HG02759 (cell line): ENCODE data around the gene SMARCA2.

ENCODE experiments used
- ATAC-seq: cut with Tn5 transposase; IDR thresholded peaks from one replicate; pipeline ENCODE4 v1.9.1; 2021; ENCODE audit warnings: mild to moderate bottlenecking, moderate library complexity; ENCODE audit not compliant: unreplicated experiment

Gene SMARCA2

GRCh38 chr9:2164268-2164667, 149.1 kb downstream of the SMARCA2 start:
- no peak for ATAC-seq

DNA sequence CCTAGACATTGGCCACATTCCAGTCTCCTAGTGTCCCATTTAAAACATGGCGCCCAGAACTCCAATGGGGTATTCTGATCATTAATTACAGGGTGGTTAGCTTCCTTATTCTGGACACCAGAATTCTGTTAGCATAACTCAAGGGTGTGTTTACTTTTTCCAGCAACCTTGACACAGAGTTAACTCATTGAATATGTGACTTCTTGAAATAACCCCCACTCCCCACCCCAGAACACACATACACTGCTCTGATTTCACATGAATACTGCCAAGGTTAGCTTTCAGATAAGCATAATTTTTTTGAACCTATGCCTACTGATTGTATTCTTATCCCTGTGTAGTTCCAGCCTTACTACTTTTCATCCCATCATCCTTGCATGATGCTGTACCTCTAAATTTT, 151.1 kb downstream of the SMARCA2 start:
- ATAC-seq, result no peak

DNA sequence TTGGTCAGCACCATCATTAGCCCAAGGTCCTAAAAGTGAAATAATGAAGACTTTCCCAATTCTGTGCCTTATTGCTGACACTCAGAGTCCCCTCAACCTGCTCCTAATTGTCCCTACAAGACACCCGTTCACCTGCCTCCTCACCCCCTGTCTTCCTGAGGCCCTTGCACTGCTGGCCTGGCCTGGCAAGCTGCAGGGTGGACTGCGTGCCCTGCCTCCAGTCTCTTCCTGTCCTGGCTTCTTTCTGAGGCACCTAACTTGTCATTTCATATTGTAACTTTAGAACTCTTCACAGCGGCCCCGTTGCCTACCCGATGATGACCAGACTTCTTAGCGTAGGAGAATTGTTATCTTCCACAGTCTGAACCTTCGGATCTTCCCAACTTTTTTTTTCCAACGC, 153.9 kb downstream of the SMARCA2 start:
- ATAC-seq, result no peak

GRCh38 chr9:2170722-2171121, 155.6 kb downstream of the SMARCA2 start:
- no peak for ATAC-seq

GRCh38 chr9:2173170-2173569, 158.0 kb downstream of the SMARCA2 start:
- no peak for ATAC-seq

DNA sequence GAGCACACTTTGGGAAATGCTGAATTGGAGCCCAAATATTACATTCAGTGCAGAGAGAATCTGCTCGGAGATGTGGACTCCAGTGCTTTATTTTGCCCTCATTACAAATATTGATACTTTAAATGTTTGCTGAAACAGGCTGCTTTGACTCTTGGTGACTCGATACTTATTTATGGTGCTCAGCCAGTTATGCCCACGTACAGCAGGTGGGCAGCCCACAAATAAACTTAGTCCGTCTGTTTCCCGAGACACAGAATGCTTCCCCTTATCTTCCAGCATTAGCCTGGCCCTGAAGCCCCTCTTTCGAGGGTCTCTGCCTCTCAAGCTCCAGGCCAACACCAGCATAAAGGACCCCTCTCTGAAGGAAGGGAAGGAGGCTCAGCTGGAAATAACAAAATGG, 158.7 kb downstream of the SMARCA2 start:
- ATAC-seq, result no peak

- ATAC-seq, result no peak
Measured at GRCh38 chr9:2174306-2174705, 159.2 kb downstream of the SMARCA2 start.

- ATAC-seq, result no peak
Measured at GRCh38 chr9:2174911-2175310, 159.8 kb downstream of the SMARCA2 start.

DNA sequence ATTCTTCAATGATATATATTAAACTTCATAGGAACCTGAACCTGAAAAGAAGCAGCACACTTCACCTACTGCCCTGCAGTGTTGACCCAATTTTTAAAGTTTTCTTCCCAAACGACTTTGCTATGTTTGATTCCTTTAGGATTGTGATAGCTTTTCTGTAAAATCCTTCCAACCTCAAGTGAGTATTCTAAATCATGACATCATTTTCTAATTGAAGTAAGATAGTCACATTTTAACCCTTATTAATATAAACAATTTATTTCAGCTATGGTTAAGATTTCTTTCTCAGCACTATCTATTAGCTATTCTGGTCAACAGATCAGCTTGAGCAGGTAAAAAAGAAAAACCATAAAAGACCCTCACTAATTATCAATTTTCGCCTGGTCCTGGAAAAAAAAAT, 162.0 kb downstream of the SMARCA2 start:
- no peak for ATAC-seq

GRCh38 chr9:2178034-2178734, 163.0 kb downstream of the SMARCA2 start:
- ATAC-seq, result no peak

DNA sequence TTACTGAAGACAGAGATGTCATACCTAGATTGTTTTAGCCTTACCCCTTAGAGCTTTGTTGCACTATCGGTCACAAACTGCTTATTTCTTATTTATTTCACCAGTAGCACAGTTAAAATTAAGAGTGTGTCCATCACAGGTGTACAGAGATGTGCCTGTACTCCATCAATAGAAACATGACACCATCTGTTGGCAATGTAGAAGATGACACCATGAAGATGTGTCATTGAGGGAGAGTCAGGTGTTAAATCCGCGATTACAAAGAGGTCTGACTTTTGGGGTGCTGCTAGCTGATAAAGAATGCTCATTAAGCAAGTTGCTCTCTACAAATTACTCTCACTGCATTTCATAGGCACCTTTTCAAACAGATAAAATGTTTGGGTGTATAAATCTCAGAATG, 164.4 kb downstream of the SMARCA2 start:
- ATAC-seq, result no peak

DNA sequence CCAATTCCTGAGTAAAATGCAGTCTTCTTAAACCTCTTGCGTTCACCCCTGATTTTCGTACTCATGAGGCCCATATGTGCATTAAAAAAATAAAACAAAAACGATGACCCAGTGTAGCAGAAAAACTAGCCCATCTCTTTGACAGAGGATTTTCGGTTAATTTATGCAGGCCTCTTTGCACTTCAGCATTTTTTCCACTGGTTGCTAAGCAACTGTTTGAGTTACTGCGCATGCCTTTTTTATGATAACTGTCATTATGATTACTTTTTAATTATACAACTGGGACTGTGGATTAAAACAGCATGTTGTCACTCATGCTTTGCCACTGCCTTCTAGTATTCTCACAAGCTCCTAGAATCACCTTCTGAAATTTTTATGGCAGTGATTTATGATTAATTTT, 165.0 kb downstream of the SMARCA2 start:
- ATAC-seq, result no peak

DNA sequence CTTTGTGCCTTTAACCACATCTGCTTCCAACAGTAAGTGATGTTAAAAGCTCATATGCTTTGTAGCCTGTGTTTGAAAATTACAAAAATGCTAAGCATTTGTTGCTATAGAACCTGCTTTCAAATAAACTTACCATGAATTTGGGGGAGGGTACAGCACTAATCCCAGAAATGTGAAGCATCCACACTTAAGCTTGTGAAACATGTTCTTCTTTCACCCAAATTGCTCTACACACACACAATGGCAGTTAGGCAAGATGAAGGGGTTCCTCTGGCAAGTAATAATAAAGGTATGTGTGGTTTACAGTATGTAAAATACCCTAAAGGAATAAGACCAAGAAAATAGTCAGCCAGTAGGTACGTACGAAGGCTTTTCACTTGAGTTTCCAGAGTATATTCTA, 165.6 kb downstream of the SMARCA2 start:
- ATAC-seq, result no peak

DNA sequence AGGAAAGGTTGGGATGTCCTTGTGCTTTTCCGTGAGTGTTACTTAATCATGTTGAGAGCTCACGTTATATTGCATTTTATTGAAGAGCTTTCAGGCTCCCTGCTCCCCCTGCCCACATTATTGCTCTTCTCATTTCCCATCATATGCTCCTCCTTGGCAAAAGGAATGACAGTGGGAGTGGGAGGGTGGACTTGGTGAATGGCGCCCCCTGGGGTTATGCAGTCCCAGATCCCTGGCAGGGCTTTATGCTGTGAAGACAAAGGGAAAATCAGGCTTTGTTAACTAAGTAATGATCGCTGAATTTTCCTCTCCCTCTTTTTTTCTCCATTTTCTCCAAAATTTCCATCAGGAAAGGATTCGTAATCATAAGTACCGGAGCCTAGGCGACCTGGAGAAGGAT, 166.6 kb downstream of the SMARCA2 start:
- ATAC-seq, result no peak

GRCh38 chr9:2190939-2191608, 175.9 kb downstream of the SMARCA2 start:
- ATAC-seq, result no peak

- no peak for ATAC-seq
Measured at GRCh38 chr9:2191609-2191972, 176.4 kb downstream of the SMARCA2 start.

GRCh38 chr9:2192356-2192979, 177.3 kb downstream of the SMARCA2 start:
- no peak for ATAC-seq

DNA sequence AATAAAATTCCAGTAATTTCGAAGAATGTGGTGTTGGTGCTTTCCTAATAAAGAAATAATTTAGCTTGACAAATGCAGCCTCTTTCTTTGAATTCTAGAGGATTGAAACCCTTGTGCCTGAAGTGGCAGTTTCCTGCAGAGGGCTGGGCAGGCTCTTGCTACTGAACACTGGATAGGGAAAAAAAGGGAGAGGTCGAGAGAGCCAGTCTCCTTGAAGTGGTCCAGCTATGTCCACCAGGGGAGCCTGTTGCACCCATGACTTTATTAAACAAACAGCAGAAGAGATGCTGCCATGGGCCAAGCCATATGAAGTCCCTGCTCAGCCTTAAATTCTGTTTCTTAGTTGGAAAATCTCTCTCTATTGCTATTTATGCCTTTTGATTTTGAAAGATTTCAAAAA, 178.4 kb downstream of the SMARCA2 start:
- no peak for ATAC-seq

- no peak for ATAC-seq
Measured at GRCh38 chr9:2195211-2195610, 180.1 kb downstream of the SMARCA2 start.

GRCh38 chr9:2196757-2197156, 181.6 kb downstream of the SMARCA2 start:
- no peak for ATAC-seq

GRCh38 chr9:2198956-2199635, 183.9 kb downstream of the SMARCA2 start:
- no peak for ATAC-seq
